ENCODE data around the gene IFNL2.

IFNL2 gene

GRCh38 chr19:39318071-39318470, 49.9 kb downstream of the IFNL2 start:
- DNase-seq (ENCODE audit: low read depth): no peak

GRCh38 chr19:39318690-39319089, 50.5 kb downstream of the IFNL2 start:
- DNase-seq (ENCODE audit: low read depth): no peak

DNA sequence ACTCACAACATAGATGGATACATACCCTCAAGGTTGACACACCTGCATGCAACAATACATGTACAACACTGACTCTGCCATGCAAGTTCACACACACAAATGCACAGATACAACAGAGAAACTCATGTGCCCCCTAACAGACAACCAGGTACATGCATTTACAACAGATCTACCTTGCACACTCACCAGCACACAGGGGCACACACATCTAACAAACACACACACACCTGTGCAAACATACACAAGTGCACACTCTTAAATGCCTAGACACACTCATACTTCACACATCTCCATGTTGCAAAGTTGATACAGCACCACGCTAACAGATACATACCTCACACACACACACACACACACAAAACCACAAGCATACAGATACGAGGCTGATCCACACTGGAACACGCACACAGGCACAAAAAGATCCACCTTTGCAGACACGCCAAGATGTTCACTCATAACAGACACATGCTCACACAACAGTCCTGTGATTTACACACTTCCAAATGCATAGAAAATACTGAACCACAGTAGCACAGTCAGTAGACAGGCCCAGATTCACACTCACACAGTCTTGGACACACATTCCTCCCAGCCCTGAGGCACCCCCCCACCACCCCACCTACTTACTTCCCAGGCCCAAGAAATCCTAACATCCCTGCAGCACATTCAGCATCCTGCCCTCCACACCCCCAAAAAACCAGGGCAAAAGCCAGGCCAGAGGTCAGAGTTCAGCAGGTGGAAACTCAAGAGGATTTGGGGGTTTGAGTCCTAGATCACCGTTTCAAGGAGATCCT, 51.1 kb downstream of the IFNL2 start:
- no peak for DNase-seq (ENCODE audit: low read depth)
